HT-29 (cell line): ENCODE data around the gene VPS37D. TPM values are rescaled to one million over a fixed set of nuclear protein-coding genes. Genes with fewer than 3 reads are reported as not detected.
"Not testable (repeated sequence)": the region's sequence is repeated elsewhere in the genome, so short reads cannot be mapped to it uniquely, and the experiment has no call there.

Experiments
- DNase-seq: peaks from one replicate; pipeline ENCODE4 v3.0.0-alpha.2; 2015; ENCODE audit warnings: low spot score
- total RNA-seq: library from RNA; depleted of rRNA; stranded (reverse); fragments of >200 nt; shearing (Covaris generic); gene quantifications from 2 replicates; pipeline ENCODE4 v1.2.3, GENCODE V29; 2014

The VPS37D gene
- total RNA-seq, 1 experiment from 2014 or later = 0.28 TPM

DNA sequence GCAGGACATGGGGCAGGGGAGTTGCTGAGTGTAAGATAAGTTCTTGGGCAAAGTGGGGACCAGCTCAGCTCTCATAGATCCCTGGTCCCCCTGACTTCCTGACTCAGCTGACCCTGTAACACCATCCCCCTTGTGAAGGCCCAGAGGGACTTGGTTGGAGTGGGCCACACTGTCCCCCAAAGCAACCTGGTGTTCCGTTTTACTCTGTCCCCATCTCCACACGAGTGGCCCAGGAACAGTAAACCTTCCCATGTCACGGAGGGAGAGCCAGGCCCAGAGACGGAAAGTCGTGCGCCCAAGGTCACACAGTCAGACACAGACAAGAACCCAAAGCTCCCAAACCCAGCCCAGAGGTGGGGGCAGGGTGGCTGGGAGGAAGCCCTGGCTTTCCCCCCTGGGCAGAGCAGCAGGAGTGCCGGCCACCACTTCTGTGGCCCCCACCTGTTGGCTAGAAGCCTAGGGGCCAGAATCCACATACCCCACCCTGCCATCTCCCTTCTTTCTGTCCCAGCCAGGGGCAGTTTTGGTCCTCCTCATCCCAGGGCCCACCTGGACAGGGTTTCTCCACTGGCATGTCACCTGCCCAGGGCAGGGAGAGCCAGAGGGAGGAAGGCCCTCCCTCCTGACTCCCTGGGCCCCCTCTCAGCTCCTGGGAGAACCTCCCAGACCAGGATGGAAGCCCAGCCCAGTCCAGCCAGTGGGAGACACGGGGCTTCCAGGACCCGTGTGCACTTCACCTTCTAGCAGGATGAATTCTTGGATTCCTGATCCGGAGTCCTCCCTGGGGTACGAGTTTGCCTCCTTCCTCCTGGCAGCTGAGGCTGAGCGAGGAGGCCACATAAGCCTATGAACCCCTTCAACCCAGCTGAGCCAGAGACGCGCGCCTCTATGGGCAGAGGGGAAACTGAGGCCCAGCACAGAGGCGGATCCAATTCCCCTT lies 20.6 kb upstream of the VPS37D start:
- no peak for DNase-seq

GRCh38 chr7:73647725-73648592 lies 19.7 kb upstream of the VPS37D start:
- DNase-seq = peak; percentile 65

GRCh38 chr7:73648593-73649332 lies 18.9 kb upstream of the VPS37D start:
- DNase-seq = no peak

DNA sequence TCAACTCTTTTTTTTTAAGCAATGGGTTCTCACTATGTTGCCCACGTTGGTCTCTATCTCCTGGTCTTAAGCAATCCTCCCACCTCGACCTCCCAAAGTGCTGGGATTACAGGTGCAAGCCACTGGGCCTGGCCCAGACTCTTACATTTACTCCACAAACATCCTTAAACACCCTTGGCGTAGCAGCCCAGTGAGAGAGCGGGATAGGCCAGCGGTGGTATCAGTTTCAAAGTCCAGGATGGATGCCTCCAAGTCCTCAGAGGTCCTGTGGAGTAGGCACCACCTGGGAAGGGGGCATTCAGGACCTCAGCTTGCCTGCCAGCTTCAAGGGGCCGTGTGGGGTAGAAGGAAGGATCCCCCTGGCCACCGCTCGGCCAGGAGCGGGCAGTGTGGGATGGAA lies 18.1 kb upstream of the VPS37D start:
- DNase-seq = no peak

- DNase-seq = no peak
These were observed 17.1 kb upstream of the VPS37D start for GRCh38 chr7:73650524-73650923.

- no peak for DNase-seq
These were observed 15.1 kb upstream of the VPS37D start for GRCh38 chr7:73652541-73652949.

DNA sequence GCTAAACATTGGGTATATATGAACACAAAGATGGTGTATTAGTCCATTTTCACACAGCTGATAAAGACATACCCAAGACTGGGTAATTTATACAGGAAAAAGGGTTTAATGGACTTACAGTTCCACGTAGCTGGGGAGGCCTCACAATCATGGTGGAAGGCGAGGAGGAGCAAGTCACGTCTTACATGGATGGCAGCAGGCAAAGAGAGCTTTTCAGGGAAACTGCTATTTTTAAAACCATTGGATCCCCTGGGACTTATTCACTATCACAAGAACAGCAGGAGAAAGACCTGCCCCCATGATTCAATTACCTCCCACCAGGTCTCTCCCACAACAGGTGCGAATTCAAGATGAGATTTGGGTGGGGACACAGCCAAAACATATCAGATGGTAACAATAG lies 12.3 kb upstream of the VPS37D start:
- DNase-seq = not testable (repeated sequence)

GRCh38 chr7:73659983-73660382 lies 7.6 kb upstream of the VPS37D start:
- DNase-seq = no peak

DNA sequence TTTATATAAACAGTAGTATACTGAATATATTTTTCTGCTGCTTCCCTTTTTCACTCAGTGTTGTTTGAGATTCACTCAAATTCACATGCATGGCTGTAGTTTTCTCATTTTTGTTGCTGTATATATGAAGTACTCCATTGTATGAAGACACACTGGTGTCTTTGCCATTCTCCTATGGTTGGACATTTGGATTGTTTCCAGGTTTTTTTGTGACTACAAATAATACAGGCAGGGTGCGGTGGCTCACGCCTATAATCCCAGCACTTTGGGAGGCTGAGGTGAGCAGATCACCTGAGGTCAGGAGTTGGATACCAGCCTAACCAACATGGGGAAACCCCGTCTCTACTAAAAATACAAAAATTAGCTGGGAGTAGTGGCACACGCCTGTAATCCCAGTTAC lies 7.0 kb upstream of the VPS37D start:
- not testable (repeated sequence) for DNase-seq

GRCh38 chr7:73663033-73663432 lies 4.6 kb upstream of the VPS37D start:
- DNase-seq = no peak

DNA sequence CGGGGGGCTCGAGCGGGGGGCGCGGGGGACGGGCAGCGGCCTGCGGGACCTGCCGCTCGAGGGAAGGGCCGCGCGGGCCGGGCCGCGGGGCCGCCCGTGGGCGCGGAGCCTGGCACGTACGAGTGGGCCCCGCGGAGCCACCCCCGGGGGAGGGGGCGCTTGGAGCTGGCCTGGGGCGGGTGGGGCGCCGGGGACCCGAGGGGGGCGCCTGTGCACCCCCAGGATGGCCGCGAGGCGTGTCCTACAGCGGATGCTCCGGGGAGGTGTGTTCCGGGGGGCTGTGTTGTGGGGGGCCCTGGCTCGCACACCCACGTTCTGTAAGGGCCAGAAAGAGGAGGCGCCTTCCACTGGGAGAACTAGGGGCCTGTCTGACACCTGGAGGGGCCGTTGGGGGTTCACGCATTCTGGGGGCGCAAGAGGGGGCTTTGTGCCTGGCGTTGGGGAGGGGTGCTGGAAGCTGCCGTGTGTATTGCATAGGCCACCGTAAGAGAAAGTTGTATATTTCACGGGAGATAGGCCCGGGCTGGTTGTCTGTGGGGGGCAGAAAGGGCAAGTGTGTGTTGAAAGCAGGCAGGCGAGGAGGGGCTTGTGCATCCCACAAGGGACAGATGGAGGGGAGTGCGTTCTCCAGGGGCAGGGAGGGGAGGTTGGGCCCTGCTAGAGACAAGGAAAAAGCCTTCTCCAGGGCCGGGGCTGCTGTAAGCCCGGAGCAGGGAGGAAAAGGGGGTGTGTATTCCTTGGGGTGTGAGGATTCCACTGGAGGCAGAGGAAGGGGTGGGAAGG lies 663 bp downstream of the VPS37D start:
- DNase-seq = no peak

- no peak for DNase-seq
These were observed 1.2 kb downstream of the VPS37D start for GRCh38 chr7:73668886-73669230.

- DNase-seq = no peak
These were observed 1.7 kb downstream of the VPS37D start for GRCh38 chr7:73669288-73669701.

- DNase-seq = no peak
These were observed 2.3 kb downstream of the VPS37D start for GRCh38 chr7:73669858-73670385.

GRCh38 chr7:73671322-73671661 lies 3.7 kb downstream of the VPS37D start:
- no peak for DNase-seq

DNA sequence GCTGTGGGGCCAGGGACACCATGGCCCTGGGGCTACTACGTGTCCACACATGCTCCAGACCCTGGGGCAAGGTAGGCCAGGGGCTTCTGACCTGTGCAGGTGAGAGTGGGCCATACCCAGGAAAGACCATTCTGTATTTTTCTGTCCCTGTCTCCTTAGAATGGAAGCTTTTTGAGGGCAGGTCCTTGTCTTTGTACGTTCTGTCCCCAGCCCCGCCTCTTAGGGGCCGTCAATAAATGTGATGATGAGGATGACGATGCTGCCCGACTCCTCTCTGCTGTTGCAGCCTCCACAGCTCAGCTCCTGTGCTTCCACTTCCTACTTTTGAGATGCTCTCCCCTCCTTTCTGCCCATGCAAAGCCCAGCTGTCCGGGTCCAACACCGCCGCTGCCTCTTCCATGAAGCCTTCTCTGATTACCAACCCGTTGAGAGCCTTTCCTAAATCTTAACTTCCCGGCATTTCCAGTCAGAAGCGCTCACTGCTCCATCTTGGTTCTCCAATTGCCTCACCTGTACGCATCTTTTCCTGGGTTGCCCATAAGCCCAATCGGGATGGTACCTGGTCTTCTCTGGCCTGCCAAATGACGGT lies 4.3 kb downstream of the VPS37D start:
- DNase-seq = no peak

GRCh38 chr7:73674468-73675124 lies 7.0 kb downstream of the VPS37D start:
- DNase-seq = no peak

DNA sequence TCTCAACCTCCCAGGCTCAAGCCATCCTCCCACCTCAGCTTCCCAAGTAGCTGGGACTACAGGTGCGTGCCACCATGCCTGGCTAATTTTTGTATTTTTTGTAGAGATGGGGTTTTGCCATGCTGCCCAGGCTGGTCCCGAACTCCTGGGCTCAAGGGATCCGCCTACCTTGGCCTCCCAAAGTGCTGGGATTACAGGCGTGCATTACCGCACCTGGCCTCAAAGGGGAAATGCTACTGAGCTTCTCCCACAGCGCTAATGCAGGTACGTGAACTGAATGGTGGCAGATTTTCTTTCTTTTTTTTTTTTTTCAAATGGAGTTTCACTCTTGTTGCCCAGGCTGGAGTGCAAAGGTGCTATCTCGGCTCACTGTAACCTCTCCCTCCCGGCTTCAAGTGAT lies 8.4 kb downstream of the VPS37D start:
- DNase-seq = peak; percentile 33

DNA sequence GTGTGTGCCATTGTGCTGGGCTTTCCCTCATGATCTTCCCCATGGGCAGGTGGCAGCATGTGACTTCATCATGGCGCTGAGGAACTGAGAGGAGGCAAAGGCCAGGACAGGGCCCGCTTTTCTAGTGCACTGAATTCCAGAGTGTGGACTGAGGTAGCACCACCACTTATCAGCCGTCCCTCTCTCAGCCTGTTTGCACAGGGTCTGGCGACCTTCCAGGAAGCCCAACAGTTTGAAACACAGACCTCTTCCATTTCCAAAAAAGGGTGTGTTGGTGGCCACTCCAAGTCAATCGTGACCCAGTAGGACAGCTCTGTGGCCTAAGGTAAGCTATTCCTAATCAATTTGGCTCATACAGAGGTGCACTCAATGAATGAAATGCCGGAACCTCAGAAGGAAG lies 11.2 kb downstream of the VPS37D start:
- DNase-seq = no peak

DNA sequence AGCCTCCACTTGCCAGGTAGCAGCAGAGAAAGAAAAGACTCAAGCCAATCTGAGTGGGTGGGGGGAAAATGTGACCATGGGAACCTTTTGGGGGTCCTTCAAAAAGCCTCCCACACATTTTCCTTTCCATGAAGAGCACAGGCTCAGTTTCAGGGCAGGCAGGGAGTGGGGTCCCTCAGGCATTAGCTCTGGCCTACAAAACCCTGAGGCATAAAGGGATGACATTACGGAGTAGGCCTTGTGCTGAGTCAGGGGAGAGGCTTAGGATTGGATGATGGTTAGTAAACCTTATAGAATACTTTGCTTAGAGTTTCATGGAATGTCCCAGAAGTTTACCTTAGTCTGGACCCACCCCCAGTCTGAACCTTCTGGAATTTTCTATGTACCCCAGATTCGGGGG lies 12.1 kb downstream of the VPS37D start:
- no peak for DNase-seq
